GM12875 (cell line): ENCODE data around the gene KIF17.

ENCODE experiments used
- H3K4me3 ChIP-seq: one replicate; pipeline ENCODE4 v1.5.1; 2011; ENCODE audit warnings: low read depth, low read length, control low read depth
- TF ChIP-seq, protein P1 (sequence below): IDR thresholded peaks from 2 replicates; pipeline ENCODE4 v1.5.1; 2011; ENCODE audit warnings: low read depth, mild to moderate bottlenecking, control low read depth, inconsistent platforms, low read length, moderate library complexity, borderline replicate concordance; ENCODE audit not compliant: insufficient read depth

The KIF17 gene

DNA sequence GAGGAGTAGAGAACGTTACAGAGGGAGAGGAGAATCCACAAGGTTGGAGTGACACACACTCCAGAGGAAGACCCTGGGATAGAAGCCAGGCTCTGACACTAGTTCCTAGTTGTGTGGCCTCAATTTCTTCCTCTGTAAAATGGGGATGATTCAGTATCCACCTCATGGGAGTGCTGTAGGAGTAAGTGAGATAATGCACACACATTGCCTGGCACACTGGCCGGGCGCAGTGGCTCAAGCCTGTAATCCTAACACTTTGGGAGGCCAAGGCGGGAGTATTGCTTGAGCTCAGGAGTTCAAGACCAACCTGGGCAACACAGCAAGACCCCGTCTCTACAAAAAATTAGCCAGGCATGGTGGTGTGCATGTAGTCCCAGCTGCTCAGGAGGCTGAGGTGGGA, 8.9 kb downstream of the KIF17 start:
- H3K4me3 ChIP-seq = no peak overlapping the region

DNA sequence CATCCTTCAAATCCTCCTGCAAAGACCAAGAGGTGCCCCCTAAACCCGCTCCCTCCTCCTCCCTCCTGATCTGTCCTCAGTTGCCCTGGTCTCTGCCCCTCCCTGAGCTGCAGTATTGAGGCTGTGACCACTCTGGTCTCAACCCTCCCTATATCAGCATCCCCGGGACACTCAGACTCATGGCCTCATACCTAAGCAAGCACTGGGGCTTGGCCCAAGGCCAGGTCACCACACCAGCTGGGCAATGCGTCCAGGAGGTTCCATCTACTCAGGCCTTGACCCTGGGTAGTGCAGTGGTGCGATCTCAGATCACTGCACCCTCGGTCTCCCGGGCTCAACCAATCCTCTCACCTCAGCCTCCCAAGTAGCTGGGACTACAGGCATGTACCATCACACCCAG, 9.8 kb downstream of the KIF17 start:
- no peak overlapping the region for H3K4me3 ChIP-seq
- TF ChIP-seq, protein P1, sequence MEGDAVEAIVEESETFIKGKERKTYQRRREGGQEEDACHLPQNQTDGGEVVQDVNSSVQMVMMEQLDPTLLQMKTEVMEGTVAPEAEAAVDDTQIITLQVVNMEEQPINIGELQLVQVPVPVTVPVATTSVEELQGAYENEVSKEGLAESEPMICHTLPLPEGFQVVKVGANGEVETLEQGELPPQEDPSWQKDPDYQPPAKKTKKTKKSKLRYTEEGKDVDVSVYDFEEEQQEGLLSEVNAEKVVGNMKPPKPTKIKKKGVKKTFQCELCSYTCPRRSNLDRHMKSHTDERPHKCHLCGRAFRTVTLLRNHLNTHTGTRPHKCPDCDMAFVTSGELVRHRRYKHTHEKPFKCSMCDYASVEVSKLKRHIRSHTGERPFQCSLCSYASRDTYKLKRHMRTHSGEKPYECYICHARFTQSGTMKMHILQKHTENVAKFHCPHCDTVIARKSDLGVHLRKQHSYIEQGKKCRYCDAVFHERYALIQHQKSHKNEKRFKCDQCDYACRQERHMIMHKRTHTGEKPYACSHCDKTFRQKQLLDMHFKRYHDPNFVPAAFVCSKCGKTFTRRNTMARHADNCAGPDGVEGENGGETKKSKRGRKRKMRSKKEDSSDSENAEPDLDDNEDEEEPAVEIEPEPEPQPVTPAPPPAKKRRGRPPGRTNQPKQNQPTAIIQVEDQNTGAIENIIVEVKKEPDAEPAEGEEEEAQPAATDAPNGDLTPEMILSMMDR = no peak

More for the DNA sequence above, 8.9 kb downstream of the KIF17 start:
- TF ChIP-seq, protein P1 = no peak

DNA sequence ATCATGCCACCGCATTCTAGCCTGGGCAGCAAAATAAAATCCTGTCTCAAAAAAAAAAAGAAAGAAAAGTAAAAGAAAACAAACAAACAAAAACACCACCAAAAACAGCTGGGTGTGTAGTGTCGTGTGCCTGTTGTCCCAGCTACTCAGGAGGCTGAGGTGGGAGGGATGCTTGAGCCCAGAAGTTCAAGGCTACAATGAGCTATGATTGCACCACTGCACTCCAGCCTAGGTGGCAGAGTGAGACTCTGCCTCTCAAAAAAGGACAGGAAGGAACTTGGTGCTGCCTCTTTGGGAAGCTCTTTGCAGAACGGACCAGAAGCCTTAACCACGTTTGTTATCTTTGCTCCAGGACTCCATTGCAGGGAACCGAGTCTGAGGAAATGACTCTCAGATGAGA, 11.0 kb downstream of the KIF17 start:
- TF ChIP-seq, protein P1 = no peak
- no peak overlapping the region for H3K4me3 ChIP-seq

DNA sequence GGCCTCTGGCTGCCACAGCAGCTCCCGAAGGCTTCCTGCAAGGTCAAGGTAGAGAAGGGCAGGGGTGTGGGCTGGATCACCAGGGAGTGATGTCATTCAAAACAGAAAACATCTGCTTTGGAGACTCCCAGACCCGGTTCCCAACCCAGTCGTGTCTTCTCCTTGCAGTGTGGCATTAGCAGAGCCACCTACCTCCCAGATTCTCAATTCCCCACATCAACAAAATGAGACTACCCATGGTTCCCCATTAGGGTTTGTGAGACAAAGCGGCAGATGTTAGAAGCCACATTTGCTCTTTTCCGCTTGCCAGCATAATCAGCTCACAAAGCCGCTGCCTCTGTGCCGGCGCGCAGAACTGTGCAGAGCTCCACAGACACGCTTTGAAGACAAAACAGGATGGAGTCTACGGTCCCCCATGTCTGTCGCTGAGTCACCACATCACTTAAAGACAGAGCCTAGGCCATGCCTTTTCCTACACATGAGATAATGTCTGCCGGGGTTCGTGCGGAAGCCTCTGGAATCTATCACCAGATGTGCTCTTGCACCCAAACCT, 12.5 kb downstream of the KIF17 start:
- H3K4me3 ChIP-seq = no peak overlapping the region
- TF ChIP-seq, protein P1 = no peak

DNA sequence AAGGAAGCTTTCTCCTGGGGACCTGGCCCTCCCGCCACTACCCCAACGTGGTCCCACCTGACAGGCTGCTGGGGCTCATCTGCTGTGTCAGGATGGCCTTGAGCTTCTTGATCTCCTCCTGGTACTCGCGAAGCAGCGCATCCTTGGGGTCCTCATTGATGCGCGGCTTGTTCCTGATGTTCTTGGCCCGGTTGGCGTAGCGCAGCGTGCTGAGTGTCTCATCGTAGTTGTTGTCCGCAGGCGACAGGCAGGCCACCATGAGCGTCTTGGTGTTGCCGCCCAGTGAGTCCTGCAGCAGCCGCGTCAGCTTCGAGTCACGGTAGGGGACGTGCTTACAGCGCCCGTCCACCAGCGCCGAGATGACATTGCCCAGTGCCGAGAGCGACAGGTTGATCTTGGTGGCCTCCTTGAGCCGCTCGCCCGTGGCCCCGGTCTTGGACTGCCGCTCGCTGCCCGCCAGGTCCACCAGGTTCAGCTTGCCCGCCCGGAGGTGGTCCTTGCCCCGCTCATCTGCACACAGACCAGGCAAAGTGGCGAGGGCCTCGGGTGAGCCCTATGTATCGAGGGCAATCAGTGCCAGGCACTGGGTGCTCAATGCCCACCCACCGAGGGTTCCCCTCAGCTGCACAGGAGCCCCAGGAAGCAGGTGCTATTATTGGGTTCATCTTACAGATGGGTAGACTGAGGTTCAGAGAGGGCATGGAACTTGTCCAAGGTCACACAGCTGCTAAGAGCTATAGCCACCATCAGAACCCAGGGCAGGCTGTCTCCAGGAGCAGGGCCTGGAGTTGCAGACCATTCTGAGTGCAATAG, 13.2 kb downstream of the KIF17 start:
- H3K4me3 ChIP-seq = no peak overlapping the region
- TF ChIP-seq, protein P1 = no peak

DNA sequence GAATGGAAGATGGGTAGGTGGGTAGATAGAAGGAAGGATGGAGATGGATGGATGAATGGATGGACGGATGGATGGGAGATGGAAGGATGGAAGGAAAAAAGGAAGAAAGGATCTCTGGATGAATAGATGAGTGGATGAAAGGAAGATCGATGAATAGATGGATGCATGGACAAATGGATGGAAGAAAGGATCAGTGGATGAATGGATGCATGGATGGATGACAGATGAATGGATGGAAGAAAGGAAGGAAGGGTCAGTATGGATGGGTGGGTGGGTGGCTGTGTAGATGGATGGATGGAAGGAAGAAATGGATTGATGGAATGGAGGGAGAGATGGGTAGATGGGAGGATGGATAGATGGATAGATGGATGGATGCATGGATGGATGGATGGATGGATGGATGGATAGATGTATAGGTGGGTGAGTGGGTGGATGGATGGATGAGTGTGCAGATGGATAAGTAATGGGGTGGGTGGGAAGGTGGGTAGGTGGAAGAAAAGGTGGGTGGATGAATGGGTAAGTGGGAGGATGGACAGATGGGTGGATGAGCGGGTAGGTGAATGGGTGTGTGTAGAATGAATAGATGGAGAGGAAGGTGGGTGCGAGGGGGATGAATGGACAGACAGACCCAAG, 14.6 kb downstream of the KIF17 start:
- TF ChIP-seq, protein P1 = no peak
- no peak overlapping the region for H3K4me3 ChIP-seq
